OCI-LY3 (cell line): Measurements from ENCODE around the gene TTLL11.

ENCODE experiments used
- CTCF ChIP-seq: fragments of 200-600, 300-600 bp; sonication (generic); IDR thresholded peaks from 2 replicates; pipeline ENCODE4 v1.5.1; 2014; ENCODE audit warnings: antibody characterized with exemption, low read length, low read depth
- EZH2phosphoT487 ChIP-seq: fragments of 200-600 bp; shearing (Covaris generic); IDR thresholded peaks from 2 replicates; pipeline ENCODE4 v1.6.1; 2018; ENCODE audit warnings: antibody characterized with exemption, mixed run types, low read depth

GRCh38 chr9:121902461-121903135, 190.5 kb downstream of the TTLL11 start:
- TF ChIP-seq CTCF (no peak), EZH2phosphoT487 (no peak)
